Measurements from ENCODE around the gene RER1.

DNA sequence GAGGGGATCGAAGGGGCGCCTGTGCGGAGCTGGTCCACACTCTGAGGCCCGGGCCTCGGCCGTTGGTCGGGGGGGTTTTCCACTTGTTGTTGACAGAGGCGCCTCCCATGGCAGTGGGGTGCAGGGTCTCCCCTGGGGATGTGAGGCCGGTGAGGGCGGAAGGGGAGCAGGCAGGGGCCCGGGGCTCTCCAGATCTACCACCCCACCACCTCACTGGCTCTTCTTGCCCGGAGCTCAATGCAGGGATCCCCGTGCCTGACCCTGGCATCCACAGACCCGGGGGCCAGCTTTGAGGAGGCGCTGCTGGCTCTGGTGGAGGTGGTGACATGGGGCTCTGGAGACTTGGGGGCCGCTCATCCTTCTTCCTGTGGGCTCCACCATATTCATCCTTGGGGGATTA, 27.8 kb downstream of the RER1 start:
- no peak for TF ChIP-seq POLR2A (IDR thresholded peaks at IDR 0.05; ENCODE audit: low read length)
- TF ChIP-seq GATA1 (IDR thresholded peaks at IDR 0.05; ENCODE audit: low read depth, low read length), result no peak

Measured in erythroblast (primary cell).